ENCODE results near the gene NLRP11. TPM values are rescaled to one million over a fixed set of nuclear protein-coding genes. Genes with fewer than 3 reads are reported as not detected.

NLRP11 gene
- total and polyA plus RNA-seq, 2 experiments from 2014 or later: not detected

DNA sequence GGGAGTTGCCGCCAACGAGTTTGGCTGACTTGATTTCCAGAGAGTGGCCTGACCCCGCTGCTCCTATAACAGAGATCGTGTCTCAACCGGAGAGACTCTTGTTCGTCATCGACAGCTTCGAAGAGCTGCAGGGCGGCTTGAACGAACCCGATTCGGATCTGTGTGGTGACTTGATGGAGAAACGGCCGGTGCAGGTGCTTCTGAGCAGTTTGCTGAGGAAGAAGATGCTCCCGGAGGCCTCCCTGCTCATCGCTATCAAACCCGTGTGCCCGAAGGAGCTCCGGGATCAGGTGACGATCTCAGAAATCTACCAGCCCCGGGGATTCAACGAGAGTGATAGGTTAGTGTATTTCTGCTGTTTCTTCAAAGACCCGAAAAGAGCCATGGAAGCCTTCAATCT, 26.2 kb upstream of the NLRP11 start:
- H3K4me1 Mint-ChIP-seq: no peaks in the 10 kb centered on the region
- no peak overlapping the region for H3K4me3 Mint-ChIP-seq
- Histone ChIP-seq H3K4me2 (no peak overlapping the region), H4K20me1 (replicated peaks; ENCODE audit: insufficient read depth) (no peaks in the 10 kb centered on the region), H3K27me3 (ENCODE audit: insufficient read depth) (no peaks in the 10 kb centered on the region), H3K79me2 (replicated peaks; ENCODE audit: insufficient read depth) (no peaks in the 10 kb centered on the region), H3K27ac (ENCODE audit: low read depth) (no peak overlapping the region), H3K9me2 (ENCODE audit: insufficient read depth) (no peaks in the 10 kb centered on the region), H2AFZ (no peak overlapping the region), H3F3A (replicated peaks; ENCODE audit: low read depth) (no peaks in the 10 kb centered on the region), H3K4me3 (no peak overlapping the region), H3K4me1 (ENCODE audit: insufficient read depth) (no peaks in the 10 kb centered on the region), H3K36me3 (ENCODE audit: insufficient read depth) (no peaks in the 10 kb centered on the region; the same call in 1 of the 2 replicates)
- H3K27ac Mint-ChIP-seq: no peak overlapping the region
- ATAC-seq (no peak), DNase-seq (ENCODE audit: low spot score) (no peak)
- peaks cover 3% of the 10 kb centered on the region for H3K27me3 Mint-ChIP-seq (ENCODE audit: insufficient read depth, low read depth, poor library complexity)
- peaks cover 44% of the 10 kb centered on the region for H3K36me3 Mint-ChIP-seq (ENCODE audit: low read depth)
- H3K9me3 Mint-ChIP-seq: peaks cover 93% of the 10 kb centered on the region
- no peak for TF ChIP-seq ZNF331 (CRISPR knock-in tag; IDR thresholded peaks at IDR 0.05; ENCODE audit: low read depth)
- TF ChIP-seq, protein P1, sequence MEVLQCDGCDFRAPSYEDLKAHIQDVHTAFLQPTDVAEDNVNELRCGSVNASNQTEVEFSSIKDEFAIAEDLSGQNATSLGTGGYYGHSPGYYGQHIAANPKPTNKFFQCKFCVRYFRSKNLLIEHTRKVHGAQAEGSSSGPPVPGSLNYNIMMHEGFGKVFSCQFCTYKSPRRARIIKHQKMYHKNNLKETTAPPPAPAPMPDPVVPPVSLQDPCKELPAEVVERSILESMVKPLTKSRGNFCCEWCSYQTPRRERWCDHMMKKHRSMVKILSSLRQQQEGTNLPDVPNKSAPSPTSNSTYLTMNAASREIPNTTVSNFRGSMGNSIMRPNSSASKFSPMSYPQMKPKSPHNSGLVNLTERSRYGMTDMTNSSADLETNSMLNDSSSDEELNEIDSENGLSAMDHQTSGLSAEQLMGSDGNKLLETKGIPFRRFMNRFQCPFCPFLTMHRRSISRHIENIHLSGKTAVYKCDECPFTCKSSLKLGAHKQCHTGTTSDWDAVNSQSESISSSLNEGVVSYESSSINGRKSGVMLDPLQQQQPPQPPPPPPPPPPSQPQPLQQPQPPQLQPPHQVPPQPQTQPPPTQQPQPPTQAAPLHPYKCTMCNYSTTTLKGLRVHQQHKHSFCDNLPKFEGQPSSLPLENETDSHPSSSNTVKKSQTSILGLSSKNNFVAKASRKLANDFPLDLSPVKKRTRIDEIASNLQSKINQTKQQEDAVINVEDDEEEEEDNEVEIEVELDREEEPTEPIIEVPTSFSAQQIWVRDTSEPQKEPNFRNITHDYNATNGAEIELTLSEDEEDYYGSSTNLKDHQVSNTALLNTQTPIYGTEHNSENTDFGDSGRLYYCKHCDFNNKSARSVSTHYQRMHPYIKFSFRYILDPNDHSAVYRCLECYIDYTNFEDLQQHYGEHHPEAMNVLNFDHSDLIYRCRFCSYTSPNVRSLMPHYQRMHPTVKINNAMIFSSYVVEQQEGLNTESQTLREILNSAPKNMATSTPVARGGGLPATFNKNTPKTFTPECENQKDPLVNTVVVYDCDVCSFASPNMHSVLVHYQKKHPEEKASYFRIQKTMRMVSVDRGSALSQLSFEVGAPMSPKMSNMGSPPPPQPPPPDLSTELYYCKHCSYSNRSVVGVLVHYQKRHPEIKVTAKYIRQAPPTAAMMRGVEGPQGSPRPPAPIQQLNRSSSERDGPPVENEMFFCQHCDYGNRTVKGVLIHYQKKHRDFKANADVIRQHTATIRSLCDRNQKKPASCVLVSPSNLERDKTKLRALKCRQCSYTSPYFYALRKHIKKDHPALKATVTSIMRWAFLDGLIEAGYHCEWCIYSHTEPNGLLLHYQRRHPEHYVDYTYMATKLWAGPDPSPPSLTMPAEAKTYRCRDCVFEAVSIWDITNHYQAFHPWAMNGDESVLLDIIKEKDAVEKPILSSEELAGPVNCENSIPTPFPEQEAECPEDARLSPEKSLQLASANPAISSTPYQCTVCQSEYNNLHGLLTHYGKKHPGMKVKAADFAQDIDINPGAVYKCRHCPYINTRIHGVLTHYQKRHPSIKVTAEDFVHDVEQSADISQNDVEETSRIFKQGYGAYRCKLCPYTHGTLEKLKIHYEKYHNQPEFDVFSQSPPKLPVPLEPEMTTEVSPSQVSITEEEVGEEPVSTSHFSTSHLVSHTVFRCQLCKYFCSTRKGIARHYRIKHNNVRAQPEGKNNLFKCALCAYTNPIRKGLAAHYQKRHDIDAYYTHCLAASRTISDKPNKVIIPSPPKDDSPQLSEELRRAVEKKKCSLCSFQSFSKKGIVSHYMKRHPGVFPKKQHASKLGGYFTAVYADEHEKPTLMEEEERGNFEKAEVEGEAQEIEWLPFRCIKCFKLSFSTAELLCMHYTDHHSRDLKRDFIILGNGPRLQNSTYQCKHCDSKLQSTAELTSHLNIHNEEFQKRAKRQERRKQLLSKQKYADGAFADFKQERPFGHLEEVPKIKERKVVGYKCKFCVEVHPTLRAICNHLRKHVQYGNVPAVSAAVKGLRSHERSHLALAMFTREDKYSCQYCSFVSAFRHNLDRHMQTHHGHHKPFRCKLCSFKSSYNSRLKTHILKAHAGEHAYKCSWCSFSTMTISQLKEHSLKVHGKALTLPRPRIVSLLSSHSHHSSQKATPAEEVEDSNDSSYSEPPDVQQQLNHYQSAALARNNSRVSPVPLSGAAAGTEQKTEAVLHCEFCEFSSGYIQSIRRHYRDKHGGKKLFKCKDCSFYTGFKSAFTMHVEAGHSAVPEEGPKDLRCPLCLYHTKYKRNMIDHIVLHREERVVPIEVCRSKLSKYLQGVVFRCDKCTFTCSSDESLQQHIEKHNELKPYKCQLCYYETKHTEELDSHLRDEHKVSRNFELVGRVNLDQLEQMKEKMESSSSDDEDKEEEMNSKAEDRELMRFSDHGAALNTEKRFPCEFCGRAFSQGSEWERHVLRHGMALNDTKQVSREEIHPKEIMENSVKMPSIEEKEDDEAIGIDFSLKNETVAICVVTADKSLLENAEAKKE (CRISPR knock-in tag; IDR thresholded peaks at IDR 0.05): no peak
- TF ChIP-seq, protein P2, sequence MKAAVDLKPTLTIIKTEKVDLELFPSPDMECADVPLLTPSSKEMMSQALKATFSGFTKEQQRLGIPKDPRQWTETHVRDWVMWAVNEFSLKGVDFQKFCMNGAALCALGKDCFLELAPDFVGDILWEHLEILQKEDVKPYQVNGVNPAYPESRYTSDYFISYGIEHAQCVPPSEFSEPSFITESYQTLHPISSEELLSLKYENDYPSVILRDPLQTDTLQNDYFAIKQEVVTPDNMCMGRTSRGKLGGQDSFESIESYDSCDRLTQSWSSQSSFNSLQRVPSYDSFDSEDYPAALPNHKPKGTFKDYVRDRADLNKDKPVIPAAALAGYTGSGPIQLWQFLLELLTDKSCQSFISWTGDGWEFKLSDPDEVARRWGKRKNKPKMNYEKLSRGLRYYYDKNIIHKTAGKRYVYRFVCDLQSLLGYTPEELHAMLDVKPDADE (IDR thresholded peaks at IDR 0.05): no peak
- no peak for TF ChIP-seq NANOG (IDR thresholded peaks at IDR 0.05; ENCODE audit: borderline replicate concordance)
- TF ChIP-seq, protein P3, sequence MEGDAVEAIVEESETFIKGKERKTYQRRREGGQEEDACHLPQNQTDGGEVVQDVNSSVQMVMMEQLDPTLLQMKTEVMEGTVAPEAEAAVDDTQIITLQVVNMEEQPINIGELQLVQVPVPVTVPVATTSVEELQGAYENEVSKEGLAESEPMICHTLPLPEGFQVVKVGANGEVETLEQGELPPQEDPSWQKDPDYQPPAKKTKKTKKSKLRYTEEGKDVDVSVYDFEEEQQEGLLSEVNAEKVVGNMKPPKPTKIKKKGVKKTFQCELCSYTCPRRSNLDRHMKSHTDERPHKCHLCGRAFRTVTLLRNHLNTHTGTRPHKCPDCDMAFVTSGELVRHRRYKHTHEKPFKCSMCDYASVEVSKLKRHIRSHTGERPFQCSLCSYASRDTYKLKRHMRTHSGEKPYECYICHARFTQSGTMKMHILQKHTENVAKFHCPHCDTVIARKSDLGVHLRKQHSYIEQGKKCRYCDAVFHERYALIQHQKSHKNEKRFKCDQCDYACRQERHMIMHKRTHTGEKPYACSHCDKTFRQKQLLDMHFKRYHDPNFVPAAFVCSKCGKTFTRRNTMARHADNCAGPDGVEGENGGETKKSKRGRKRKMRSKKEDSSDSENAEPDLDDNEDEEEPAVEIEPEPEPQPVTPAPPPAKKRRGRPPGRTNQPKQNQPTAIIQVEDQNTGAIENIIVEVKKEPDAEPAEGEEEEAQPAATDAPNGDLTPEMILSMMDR (conservative IDR thresholded peaks at IDR 0.05; ENCODE audit: low read depth in 2 of 2): no peak
- no peak for TF ChIP-seq POLR2AphosphoS5 (IDR thresholded peaks at IDR 0.05; ENCODE audit: low read depth)
- no peak for TF ChIP-seq STAT1 (IDR thresholded peaks at IDR 0.05; ENCODE audit: unreplicated experiment)
- TF ChIP-seq CREB1 (CRISPR knock-in tag; IDR thresholded peaks at IDR 0.05; ENCODE audit: low read depth): no peak
- no peak for TF ChIP-seq EZH2phosphoT487 (IDR thresholded peaks at IDR 0.05; ENCODE audit: unreplicated experiment)
- TF ChIP-seq ZNF114 (CRISPR knock-in tag; IDR thresholded peaks at IDR 0.05): no peak
- TF ChIP-seq, protein P4, sequence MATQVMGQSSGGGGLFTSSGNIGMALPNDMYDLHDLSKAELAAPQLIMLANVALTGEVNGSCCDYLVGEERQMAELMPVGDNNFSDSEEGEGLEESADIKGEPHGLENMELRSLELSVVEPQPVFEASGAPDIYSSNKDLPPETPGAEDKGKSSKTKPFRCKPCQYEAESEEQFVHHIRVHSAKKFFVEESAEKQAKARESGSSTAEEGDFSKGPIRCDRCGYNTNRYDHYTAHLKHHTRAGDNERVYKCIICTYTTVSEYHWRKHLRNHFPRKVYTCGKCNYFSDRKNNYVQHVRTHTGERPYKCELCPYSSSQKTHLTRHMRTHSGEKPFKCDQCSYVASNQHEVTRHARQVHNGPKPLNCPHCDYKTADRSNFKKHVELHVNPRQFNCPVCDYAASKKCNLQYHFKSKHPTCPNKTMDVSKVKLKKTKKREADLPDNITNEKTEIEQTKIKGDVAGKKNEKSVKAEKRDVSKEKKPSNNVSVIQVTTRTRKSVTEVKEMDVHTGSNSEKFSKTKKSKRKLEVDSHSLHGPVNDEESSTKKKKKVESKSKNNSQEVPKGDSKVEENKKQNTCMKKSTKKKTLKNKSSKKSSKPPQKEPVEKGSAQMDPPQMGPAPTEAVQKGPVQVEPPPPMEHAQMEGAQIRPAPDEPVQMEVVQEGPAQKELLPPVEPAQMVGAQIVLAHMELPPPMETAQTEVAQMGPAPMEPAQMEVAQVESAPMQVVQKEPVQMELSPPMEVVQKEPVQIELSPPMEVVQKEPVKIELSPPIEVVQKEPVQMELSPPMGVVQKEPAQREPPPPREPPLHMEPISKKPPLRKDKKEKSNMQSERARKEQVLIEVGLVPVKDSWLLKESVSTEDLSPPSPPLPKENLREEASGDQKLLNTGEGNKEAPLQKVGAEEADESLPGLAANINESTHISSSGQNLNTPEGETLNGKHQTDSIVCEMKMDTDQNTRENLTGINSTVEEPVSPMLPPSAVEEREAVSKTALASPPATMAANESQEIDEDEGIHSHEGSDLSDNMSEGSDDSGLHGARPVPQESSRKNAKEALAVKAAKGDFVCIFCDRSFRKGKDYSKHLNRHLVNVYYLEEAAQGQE (IDR thresholded peaks at IDR 0.05; ENCODE audit: unreplicated experiment): no peak
- no peak for TF ChIP-seq JUNB (IDR thresholded peaks at IDR 0.05; ENCODE audit: unreplicated experiment)
- no peak for TF ChIP-seq EZH2 (IDR thresholded peaks at IDR 0.05; ENCODE audit: low read depth, unreplicated experiment)

All from GM23338 (cell line).